H1 (cell line): ENCODE results near the gene SUGP1.

Experiments
- ATF3 ChIP-seq: IDR thresholded peaks from 2 replicates; pipeline ENCODE4 v1.6.1; 2011; ENCODE audit warnings: low read depth, mild to moderate bottlenecking, low read length; ENCODE audit not compliant: insufficient read depth
- CEBPB ChIP-seq: IDR thresholded peaks from 2 replicates; pipeline ENCODE4 v1.6.1; 2012; ENCODE audit warnings: low read depth, low read length
- CHD2 ChIP-seq: IDR thresholded peaks from 2 replicates; pipeline ENCODE4 v1.6.1; 2012; ENCODE audit warnings: low read length, improper control_type of control experiment
- EP300 ChIP-seq, 2 experiments: IDR thresholded peaks; 1 replicate in 1 of 2; 2 replicates in 1 of 2; pipeline ENCODE4 v1.6.1; 2011 to 2012; ENCODE audit warnings: low read depth in 2 of 2, low read length in 2 of 2, mild to moderate bottlenecking in 2 of 2, borderline replicate concordance in 1 of 2, inconsistent platforms in 1 of 2, moderate library complexity in 1 of 2
- EZH2 ChIP-seq: fragments of 200-600 bp; sonication (generic); IDR thresholded peaks from 2 replicates; pipeline ENCODE4 v1.7.1; 2012; ENCODE audit warnings: low read depth, mild to moderate bottlenecking, moderate library complexity, low read length, inconsistent platforms; ENCODE audit not compliant: severe bottlenecking
- JUN ChIP-seq: IDR thresholded peaks from 2 replicates; pipeline ENCODE4 v1.6.1; 2011; ENCODE audit warnings: low read depth, mild to moderate bottlenecking, improper control_type of control experiment, low read length
- POLR2A ChIP-seq, 2 experiments: IDR thresholded peaks; 1 replicate in 1 of 2; 2 replicates in 1 of 2; pipeline ENCODE4 v1.6.1; 2011; ENCODE audit warnings: low read depth in 2 of 2, low read length in 2 of 2, mild to moderate bottlenecking in 2 of 2; ENCODE audit errors: control extremely low read depth in 1 of 2
- TEAD4 ChIP-seq: IDR thresholded peaks from 2 replicates; pipeline ENCODE4 v1.6.1; 2012; ENCODE audit warnings: low read depth, low read length, inconsistent platforms, mixed read lengths
- YY1 ChIP-seq: IDR thresholded peaks from 2 replicates; pipeline ENCODE4 v1.6.1; 2011; ENCODE audit warnings: low read depth, mild to moderate bottlenecking, low read length
- TF ChIP-seq, protein P1 (sequence below), 3 experiments: IDR thresholded peaks; 1 replicate in 2 of 3; 2 replicates in 1 of 3; pipeline versions ENCODE4 v1.5.1 to v1.6.1; 2011; ENCODE audit warnings: low read length in 3 of 3, mild to moderate bottlenecking in 3 of 3, inconsistent platforms in 2 of 3, low read depth in 1 of 3, moderate library complexity in 1 of 3; ENCODE audit not compliant: insufficient read depth in 1 of 3; ENCODE audit errors: control extremely low read depth in 1 of 3

GRCh38 chr19:19229701-19230100 lies 90.6 kb downstream of the SUGP1 start:
- TF ChIP-seq JUN = no peak
- TF ChIP-seq EZH2 = no peak
- TF ChIP-seq, protein P1, sequence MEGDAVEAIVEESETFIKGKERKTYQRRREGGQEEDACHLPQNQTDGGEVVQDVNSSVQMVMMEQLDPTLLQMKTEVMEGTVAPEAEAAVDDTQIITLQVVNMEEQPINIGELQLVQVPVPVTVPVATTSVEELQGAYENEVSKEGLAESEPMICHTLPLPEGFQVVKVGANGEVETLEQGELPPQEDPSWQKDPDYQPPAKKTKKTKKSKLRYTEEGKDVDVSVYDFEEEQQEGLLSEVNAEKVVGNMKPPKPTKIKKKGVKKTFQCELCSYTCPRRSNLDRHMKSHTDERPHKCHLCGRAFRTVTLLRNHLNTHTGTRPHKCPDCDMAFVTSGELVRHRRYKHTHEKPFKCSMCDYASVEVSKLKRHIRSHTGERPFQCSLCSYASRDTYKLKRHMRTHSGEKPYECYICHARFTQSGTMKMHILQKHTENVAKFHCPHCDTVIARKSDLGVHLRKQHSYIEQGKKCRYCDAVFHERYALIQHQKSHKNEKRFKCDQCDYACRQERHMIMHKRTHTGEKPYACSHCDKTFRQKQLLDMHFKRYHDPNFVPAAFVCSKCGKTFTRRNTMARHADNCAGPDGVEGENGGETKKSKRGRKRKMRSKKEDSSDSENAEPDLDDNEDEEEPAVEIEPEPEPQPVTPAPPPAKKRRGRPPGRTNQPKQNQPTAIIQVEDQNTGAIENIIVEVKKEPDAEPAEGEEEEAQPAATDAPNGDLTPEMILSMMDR (IDR thresholded peaks at IDR 0.05; ENCODE audit: control extremely low read depth in 1 of 3, insufficient read depth in 1 of 3, low read depth in 1 of 3, low read length in 3 of 3) = no peak
- no peak for TF ChIP-seq POLR2A (IDR thresholded peaks at IDR 0.05; ENCODE audit: control extremely low read depth in 1 of 2, low read depth in 2 of 2, low read length in 2 of 2)
- TF ChIP-seq YY1 = no peak
- no peak for TF ChIP-seq ATF3
- TF ChIP-seq EP300 (IDR thresholded peaks at IDR 0.05; ENCODE audit: borderline replicate concordance in 1 of 2, low read depth in 2 of 2, low read length in 2 of 2) = no peak
- no peak for TF ChIP-seq CEBPB
- TF ChIP-seq CHD2 = no peak
- TF ChIP-seq TEAD4 = no peak
